Measurements from ENCODE around the gene BRME1.

Gene BRME1

GRCh38 chr19:13882419-13882795 is 23.5 kb downstream of the BRME1 start:
- Histone ChIP-seq H3K4me2 (ENCODE audit: insufficient read depth, low read length, poor library complexity, severe bottlenecking) (no peak overlapping the region), H3K4ac (ENCODE audit: low read length) (no peak overlapping the region), H3K36me3 (replicated peaks in 1 of 2; ENCODE audit: control insufficient read depth in 2 of 2, insufficient read depth in 2 of 2, low read length in 2 of 2) (no peaks in the 10 kb centered on the region), H2BK15ac (ENCODE audit: low read length) (peak overlapping the region; percentile 77), H3K27me3 (ENCODE audit: control insufficient read depth in 3 of 3, insufficient read depth in 3 of 3, low read depth in 1 of 3, low read length in 3 of 3) (no peaks in the 10 kb centered on the region), H2BK5ac (ENCODE audit: low read length) (no peak overlapping the region), H3K9ac (ENCODE audit: low read depth, low read length, poor library complexity) (no peak overlapping the region), H3K4me3 (ENCODE audit: low read length in 2 of 2) (no peak overlapping the region), H2BK12ac (ENCODE audit: low read length) (peak overlapping the region; percentile 80), H2AK5ac (ENCODE audit: low read depth, low read length) (peak overlapping the region; percentile 10), H3K9me3 (replicated peaks in 1 of 2; ENCODE audit: control insufficient read depth in 2 of 2, insufficient read depth in 1 of 2, low read depth in 1 of 2, low read length in 2 of 2) (no peaks in the 10 kb centered on the region), H3K23ac (ENCODE audit: low read depth, low read length, poor library complexity) (no peak overlapping the region), H3K14ac (ENCODE audit: low read length) (no peak overlapping the region), H2AFZ (ENCODE audit: low read length) (no peak overlapping the region), H4K8ac (ENCODE audit: low read depth, low read length) (no peak overlapping the region), H3K79me1 (ENCODE audit: low read depth, low read length) (no peaks in the 10 kb centered on the region), H3K4me1 (ENCODE audit: control insufficient read depth in 2 of 2, insufficient read depth in 1 of 2, low read depth in 1 of 2, low read length in 2 of 2) (peaks cover 17 to 23% of the 10 kb centered on the region in 2 donors), H3K27ac (replicated peaks; ENCODE audit: low read length) (no peak overlapping the region), H3K18ac (ENCODE audit: low read length) (no peak overlapping the region), H2BK120ac (ENCODE audit: low read depth, low read length) (no peak overlapping the region), H4K91ac (ENCODE audit: low read depth, low read length, poor library complexity) (no peak overlapping the region)
- DNase-seq (ENCODE audit: low spot score): no peak
- WGBS, 2 donors (ENCODE audit: extremely low coverage in 2 of 2, insufficient read length in 2 of 2, insufficient replicate concordance in 1 of 2): no CpG with 5 or more reads among the region's 5 CpGs

- no peak for DNase-seq (ENCODE audit: low spot score)
- no CpG with 5 or more reads among the region's 17 CpGs for WGBS, 2 donors (ENCODE audit: extremely low coverage in 2 of 2, insufficient read length in 2 of 2, insufficient replicate concordance in 1 of 2)
- no peak overlapping the region for H3K27ac ChIP-seq (replicated peaks; ENCODE audit: low read length)
These were observed 24.1 kb downstream of the BRME1 start for GRCh38 chr19:13881692-13882418.

DNA sequence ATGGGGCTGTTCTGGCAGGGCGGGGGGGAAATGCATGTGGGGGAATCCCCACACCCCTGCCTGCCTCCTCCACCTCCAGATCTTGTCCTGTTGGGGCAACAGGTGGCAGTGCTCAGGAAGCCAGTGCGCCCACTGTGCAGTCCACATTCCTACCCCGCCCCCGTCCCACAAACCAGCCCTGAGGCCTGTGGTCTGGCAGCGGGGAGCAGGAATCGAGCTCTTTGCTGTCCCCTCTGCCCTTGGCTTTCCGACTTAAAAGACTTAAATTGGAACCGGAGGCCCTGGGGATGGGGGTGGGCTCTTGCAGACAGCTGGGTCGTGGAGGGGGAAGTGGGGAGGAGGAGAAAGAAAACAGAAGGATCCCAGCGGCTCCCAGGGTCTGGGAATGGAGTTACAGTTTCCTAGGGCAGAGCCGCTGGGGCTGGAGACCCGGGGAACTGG is 24.6 kb downstream of the BRME1 start:
- Histone ChIP-seq H3K36me3 (replicated peaks in 1 of 2; ENCODE audit: control insufficient read depth in 2 of 2, insufficient read depth in 2 of 2, low read length in 2 of 2) (no peaks in the 10 kb centered on the region), H3K79me1 (ENCODE audit: low read depth, low read length) (no peaks in the 10 kb centered on the region), H3K4ac (ENCODE audit: low read length) (no peak overlapping the region), H2AK5ac (ENCODE audit: low read depth, low read length) (peak overlapping the region; percentile 10), H3K4me2 (ENCODE audit: insufficient read depth, low read length, poor library complexity, severe bottlenecking) (peak overlapping the region; percentile 19), H3K27ac (replicated peaks; ENCODE audit: low read length) (no peak overlapping the region), H2BK15ac (ENCODE audit: low read length) (peak overlapping the region; percentile 68), H3K4me3 (ENCODE audit: low read length in 2 of 2) (no peak overlapping the region), H3K23ac (ENCODE audit: low read depth, low read length, poor library complexity) (peak overlapping the region; percentile 16), H3K27me3 (ENCODE audit: control insufficient read depth in 3 of 3, insufficient read depth in 3 of 3, low read depth in 1 of 3, low read length in 3 of 3) (no peaks in the 10 kb centered on the region), H3K14ac (ENCODE audit: low read length) (no peak overlapping the region), H3K4me1 (ENCODE audit: control insufficient read depth in 2 of 2, insufficient read depth in 1 of 2, low read depth in 1 of 2, low read length in 2 of 2) (peaks cover 19 to 23% of the 10 kb centered on the region in 2 donors), H2BK12ac (ENCODE audit: low read length) (no peak overlapping the region), H2AFZ (ENCODE audit: low read length) (peak overlapping the region; percentile 82), H4K8ac (ENCODE audit: low read depth, low read length) (no peak overlapping the region), H3K18ac (ENCODE audit: low read length) (peak overlapping the region; percentile 96), H2BK5ac (ENCODE audit: low read length) (no peak overlapping the region), H3K9ac (ENCODE audit: low read depth, low read length, poor library complexity) (peak overlapping the region; percentile 78), H4K91ac (ENCODE audit: low read depth, low read length, poor library complexity) (peak overlapping the region; percentile 92), H3K9me3 (replicated peaks in 1 of 2; ENCODE audit: control insufficient read depth in 2 of 2, insufficient read depth in 1 of 2, low read depth in 1 of 2, low read length in 2 of 2) (no peaks in the 10 kb centered on the region), H2BK120ac (ENCODE audit: low read depth, low read length) (no peak overlapping the region)
- no peak for DNase-seq (ENCODE audit: low spot score)
- no CpG with 5 or more reads among the region's 12 CpGs for WGBS, 2 donors (ENCODE audit: extremely low coverage in 2 of 2, insufficient read length in 2 of 2, insufficient replicate concordance in 1 of 2)

More at GRCh38 chr19:13881692-13882418, 24.1 kb downstream of the BRME1 start:
- peak overlapping the region; percentile 96 for H3K18ac ChIP-seq (ENCODE audit: low read length)
- no peaks in the 10 kb centered on the region for H3K79me1 ChIP-seq (ENCODE audit: low read depth, low read length)
- no peak overlapping the region for H4K8ac ChIP-seq (ENCODE audit: low read depth, low read length)
- peak overlapping the region; percentile 63 for H2BK12ac ChIP-seq (ENCODE audit: low read length)
- H4K91ac ChIP-seq (ENCODE audit: low read depth, low read length, poor library complexity): peak overlapping the region; percentile 92
- H3K27me3 ChIP-seq (ENCODE audit: control insufficient read depth in 3 of 3, insufficient read depth in 3 of 3, low read depth in 1 of 3, low read length in 3 of 3): no peaks in the 10 kb centered on the region
- H3K4me2 ChIP-seq (ENCODE audit: insufficient read depth, low read length, poor library complexity, severe bottlenecking): no peak overlapping the region
- H3K14ac ChIP-seq (ENCODE audit: low read length): no peak overlapping the region
- H3K36me3 ChIP-seq (replicated peaks in 1 of 2; ENCODE audit: control insufficient read depth in 2 of 2, insufficient read depth in 2 of 2, low read length in 2 of 2): no peaks in the 10 kb centered on the region
- H3K4me1 ChIP-seq (ENCODE audit: control insufficient read depth in 2 of 2, insufficient read depth in 1 of 2, low read depth in 1 of 2, low read length in 2 of 2): peaks cover 17 to 23% of the 10 kb centered on the region in 2 donors
- peak overlapping the region; percentile 78 for H3K9ac ChIP-seq (ENCODE audit: low read depth, low read length, poor library complexity)
- H2BK120ac ChIP-seq (ENCODE audit: low read depth, low read length): no peak overlapping the region
- H3K9me3 ChIP-seq (replicated peaks in 1 of 2; ENCODE audit: control insufficient read depth in 2 of 2, insufficient read depth in 1 of 2, low read depth in 1 of 2, low read length in 2 of 2): no peaks in the 10 kb centered on the region
- H2BK5ac ChIP-seq (ENCODE audit: low read length): no peak overlapping the region
- no peak overlapping the region for H3K4me3 ChIP-seq (ENCODE audit: low read length in 2 of 2)
- H2AFZ ChIP-seq (ENCODE audit: low read length): peak overlapping the region; percentile 82
- peak overlapping the region; percentile 10 for H2AK5ac ChIP-seq (ENCODE audit: low read depth, low read length)
- no peak overlapping the region for H3K23ac ChIP-seq (ENCODE audit: low read depth, low read length, poor library complexity)
- H3K4ac ChIP-seq (ENCODE audit: low read length): no peak overlapping the region
- peak overlapping the region; percentile 68 for H2BK15ac ChIP-seq (ENCODE audit: low read length)

All from neuronal stem cell (in vitro differentiated cells).